H1 (cell line): ENCODE data around the gene GABRG3. TPM values are rescaled to one million over a fixed set of nuclear protein-coding genes. Genes with fewer than 3 reads are reported as not detected.

Experiments
- BRCA1 ChIP-seq: IDR thresholded peaks from 2 replicates; pipeline ENCODE4 v1.6.1; 2012; ENCODE audit warnings: low read depth, low read length, improper control_type of control experiment
- CHD7 ChIP-seq: fragments of 300-600 bp; sonication (generic); IDR thresholded peaks from 2 replicates; pipeline ENCODE4 v1.7.1; 2012; ENCODE audit warnings: low read length, moderate library complexity, mild to moderate bottlenecking, inconsistent platforms; ENCODE audit not compliant: insufficient replicate concordance
- EP300 ChIP-seq, 2 experiments: IDR thresholded peaks; 1 replicate in 1 of 2; 2 replicates in 1 of 2; pipeline ENCODE4 v1.6.1; 2011 to 2012; ENCODE audit warnings: low read depth in 2 of 2, low read length in 2 of 2, mild to moderate bottlenecking in 2 of 2, borderline replicate concordance in 1 of 2, inconsistent platforms in 1 of 2, moderate library complexity in 1 of 2
- GABPA ChIP-seq: IDR thresholded peaks from 2 replicates; pipeline ENCODE4 v1.6.1; 2011; ENCODE audit warnings: mild to moderate bottlenecking, low read length, moderate library complexity, borderline replicate concordance; ENCODE audit not compliant: insufficient read depth
- GTF2F1 ChIP-seq: IDR thresholded peaks from 2 replicates; pipeline ENCODE4 v1.6.1; 2012; ENCODE audit warnings: low read depth, low read length, improper control_type of control experiment, borderline replicate concordance
- JUN ChIP-seq: IDR thresholded peaks from 2 replicates; pipeline ENCODE4 v1.6.1; 2011; ENCODE audit warnings: low read depth, mild to moderate bottlenecking, improper control_type of control experiment, low read length
- MAX ChIP-seq: IDR thresholded peaks from 2 replicates; pipeline ENCODE4 v1.6.1; 2012; ENCODE audit warnings: inconsistent platforms
- PHF8 ChIP-seq: fragments of 200-600 bp; sonication (generic); conservative IDR thresholded peaks from 2 replicates; pipeline ENCODE4 v1.7.1; 2012; ENCODE audit warnings: low read depth, mild to moderate bottlenecking, inconsistent platforms, low read length, moderate library complexity
- RXRA ChIP-seq: IDR thresholded peaks from 2 replicates; pipeline ENCODE4 v1.6.1; 2011; ENCODE audit warnings: low read depth, mild to moderate bottlenecking, low read length, moderate library complexity; ENCODE audit not compliant: insufficient read depth
- SUZ12 ChIP-seq: fragments of 200-600 bp; sonication (generic); IDR thresholded peaks from 2 replicates; pipeline ENCODE4 v1.6.1; 2012; ENCODE audit warnings: mild to moderate bottlenecking, inconsistent platforms, low read length, moderate library complexity, mixed read lengths
- TAF7 ChIP-seq: optimal IDR thresholded peaks from 2 replicates; pipeline ENCODE3; 2011; ENCODE audit warnings: low read depth, mild to moderate bottlenecking, inconsistent platforms, low read length, moderate library complexity, borderline replicate concordance
- polyA plus RNA-seq, 7 experiments: library from polyadenylated mRNA; depleted of rRNA in 3 of 7; stranded (reverse) in 5 of 7; unstranded in 2 of 7; fragments of >200 nt in 5 of 7; fragments of 200-250 nt in 2 of 7; gene quantifications; 1 replicate in 5 of 7; 2 replicates in 1 of 7; 4 replicates in 1 of 7; pipeline versions ENCODE4 v1.2.1 to v1.2.3, GENCODE V29; 2011 to 2013; ENCODE audit warnings: missing spikeins in 2 of 7, mixed read lengths in 2 of 7
- total RNA-seq: library from RNA; stranded (reverse); fragmentation: NEBNext Ultra II Directional; extraction: Animal tissue kit (Norgen Biotek cat#: 25700); gene quantifications from 2 replicates; pipeline ENCODE4 v1.2.1, GENCODE V29; 2021

The GABRG3 gene
- total and polyA plus RNA-seq, 2 of the 8 experiments (the other 6 are each of a cell fraction or from before 2014, with no cell fraction given) = 0.17 to 0.80 TPM

- no peak for TF ChIP-seq CHD7
- no peak for TF ChIP-seq PHF8
- no peak for TF ChIP-seq TAF7
- TF ChIP-seq SUZ12 = no peak
- no peak for TF ChIP-seq MAX
- TF ChIP-seq RXRA = no peak
- TF ChIP-seq GTF2F1 = no peak
- TF ChIP-seq JUN = no peak
- no peak for TF ChIP-seq EP300 (IDR thresholded peaks at IDR 0.05; ENCODE audit: borderline replicate concordance in 1 of 2, low read depth in 2 of 2, low read length in 2 of 2)
- no peak for TF ChIP-seq BRCA1
- TF ChIP-seq GABPA = no peak
Observed at GRCh38 chr15:27422997-27423396, 452.0 kb downstream of the GABRG3 start (continued).
